Liver (tissue), 9 donors: ENCODE measurements around the gene TCF21. TPM values are rescaled to one million over a fixed set of nuclear protein-coding genes. Genes with fewer than 3 reads are reported as not detected.

ENCODE experiments used
- DNase-seq: peaks from one replicate; pipeline ENCODE4 v3.0.0-alpha.2; 2017; ENCODE audit warnings: low spot score
- H3K27ac ChIP-seq, 2 donors: one replicate each; pipeline ENCODE4 v1.7.0; 2013; ENCODE audit warnings: inconsistent platforms in 2 of 2, low read length in 2 of 2, control low read depth in 1 of 2, low read depth in 1 of 2, mild to moderate bottlenecking in 1 of 2
- H3K27me3 ChIP-seq, 4 donors: one replicate each; pipeline versions ENCODE4 v1.6.1 to v1.7.0; 2013; ENCODE audit warnings: low read length in 3 of 4, inconsistent platforms in 1 of 4, mild to moderate bottlenecking in 1 of 4, moderate library complexity in 1 of 4; ENCODE audit not compliant: control insufficient read depth in 4 of 4, insufficient read depth in 4 of 4
- H3K36me3 ChIP-seq, 4 donors: one replicate each; pipeline versions ENCODE4 v1.6.1 to v1.7.0; 2013; ENCODE audit warnings: low read length in 3 of 4, mild to moderate bottlenecking in 3 of 4, low read depth in 1 of 4, moderate library complexity in 1 of 4; ENCODE audit not compliant: control insufficient read depth in 4 of 4, insufficient read depth in 3 of 4
- H3K4me1 ChIP-seq, 4 donors: one replicate each; pipeline versions ENCODE4 v1.6.1 to v1.7.0; 2013; ENCODE audit warnings: low read length in 3 of 4, mild to moderate bottlenecking in 3 of 4, moderate library complexity in 1 of 4; ENCODE audit not compliant: control insufficient read depth in 4 of 4, insufficient read depth in 4 of 4
- H3K4me3 ChIP-seq, 3 donors: one replicate each; pipeline versions ENCODE4 v1.6.1 to v1.7.0; 2013; ENCODE audit warnings: low read length in 3 of 3, control low read depth in 1 of 3, low read depth in 1 of 3, mild to moderate bottlenecking in 1 of 3
- H3K9ac ChIP-seq, 2 donors: one replicate each; pipeline ENCODE4 v1.7.0; 2013; ENCODE audit warnings: low read length in 2 of 2, mild to moderate bottlenecking in 2 of 2, moderate library complexity in 2 of 2, control low read depth in 1 of 2, low read depth in 1 of 2
- H3K9me3 ChIP-seq, 4 donors: one replicate each; pipeline versions ENCODE4 v1.6.1 to v1.7.0; 2013; ENCODE audit warnings: low read length in 3 of 4; ENCODE audit not compliant: control insufficient read depth in 4 of 4
- EGR1 ChIP-seq, 2 donors: IDR thresholded peaks; 2 replicates each; pipeline ENCODE4 v1.6.1; 2016 to 2018; ENCODE audit warnings: antibody characterized with exemption in 2 of 2, low read depth in 2 of 2
- FOXA1 ChIP-seq: IDR thresholded peaks from 2 replicates; pipeline ENCODE4 v1.6.1; 2016; ENCODE audit warnings: antibody characterized with exemption
- FOXA2 ChIP-seq: IDR thresholded peaks from 2 replicates; pipeline ENCODE4 v1.6.1; 2016; ENCODE audit warnings: antibody characterized with exemption
- GABPA ChIP-seq, 2 donors: IDR thresholded peaks in 1 of 2; conservative IDR thresholded peaks in 1 of 2; 2 replicates each; pipeline ENCODE4 v1.6.1; 2016; ENCODE audit warnings: antibody characterized with exemption in 2 of 2, mild to moderate bottlenecking in 1 of 2, moderate library complexity in 1 of 2
- HNF4A ChIP-seq, 2 donors: conservative IDR thresholded peaks; 2 replicates each; pipeline ENCODE4 v1.6.1; 2016; ENCODE audit warnings: antibody characterized with exemption in 2 of 2, mild to moderate bottlenecking in 2 of 2
- HNF4G ChIP-seq: IDR thresholded peaks from 2 replicates; pipeline ENCODE4 v1.6.1; 2016; ENCODE audit warnings: antibody characterized with exemption
- JUND ChIP-seq, 2 donors: IDR thresholded peaks; 2 replicates each; pipeline ENCODE4 v1.6.1; 2016; ENCODE audit warnings: antibody characterized with exemption in 2 of 2
- NR2F2 ChIP-seq: IDR thresholded peaks from 2 replicates; pipeline ENCODE4 v1.6.1; 2016; ENCODE audit warnings: antibody characterized with exemption
- RAD21 ChIP-seq, 2 donors: IDR thresholded peaks; 2 replicates each; pipeline ENCODE4 v1.6.1; 2016; ENCODE audit warnings: antibody characterized with exemption in 2 of 2, mild to moderate bottlenecking in 2 of 2
- RXRA ChIP-seq, 2 donors: IDR thresholded peaks; 2 replicates each; pipeline ENCODE4 v1.6.1; 2017 to 2018; ENCODE audit warnings: antibody characterized with exemption in 2 of 2, mild to moderate bottlenecking in 1 of 2
- SP1 ChIP-seq: IDR thresholded peaks from 2 replicates; pipeline ENCODE4 v1.6.1; 2018; ENCODE audit warnings: antibody characterized with exemption, mild to moderate bottlenecking
- TAF1 ChIP-seq: conservative IDR thresholded peaks from 2 replicates; pipeline ENCODE4 v1.6.1; 2016; ENCODE audit warnings: antibody characterized with exemption, mild to moderate bottlenecking
- YY1 ChIP-seq: IDR thresholded peaks from 2 replicates; pipeline ENCODE4 v1.6.1; 2016; ENCODE audit warnings: antibody characterized with exemption, mild to moderate bottlenecking
- WGBS: extraction: QIAGEN DNeasy Blood & Tissue Kit; methylation state at CpG from one replicate; pipeline ENCODE4 v1.1.7; 2013; 5-methylcytosine and 5-hydroxymethylcytosine counted together
- polyA plus RNA-seq, 2 donors: library from polyadenylated mRNA; stranded (reverse) in 1 of 2; unstranded in 1 of 2; fragments of 200-250 nt in 1 of 2; fragments of >200 nt in 1 of 2; fragmentation: Nextera tagmentation in 1 of 2; extraction: Ambion mirVana in 1 of 2; gene quantifications; one replicate each; pipeline versions ENCODE4 v1.2.1 to v1.2.3, GENCODE V29; 2013 to 2015
- total RNA-seq, 2 donors: library from RNA; depleted of rRNA; stranded (reverse); fragments of >200 nt; gene quantifications; one replicate each; pipeline ENCODE4 v1.2.3, GENCODE V29; 2014
- TF ChIP-seq, protein P1 (sequence below): fragments of 150-350 bp; IDR thresholded peaks from 2 replicates; pipeline ENCODE4 v1.5.1; 2017; ENCODE audit warnings: improper control_type of control experiment, low read depth, low read length; ENCODE audit not compliant: missing input control
- TF ChIP-seq, protein P2 (sequence below): IDR thresholded peaks from 2 replicates; pipeline ENCODE4 v1.6.1; 2016; ENCODE audit warnings: antibody characterized with exemption
- TF ChIP-seq, protein P3 (sequence below): IDR thresholded peaks from 2 replicates; pipeline ENCODE4 v1.6.1; 2016; ENCODE audit warnings: antibody characterized with exemption
- TF ChIP-seq, protein P4 (sequence below): IDR thresholded peaks from 2 replicates; pipeline ENCODE4 v1.6.1; 2016; ENCODE audit warnings: antibody characterized with exemption, mild to moderate bottlenecking
- TF ChIP-seq, protein P5 (sequence below): IDR thresholded peaks from 2 replicates; pipeline ENCODE4 v1.6.1; 2016; ENCODE audit warnings: antibody characterized with exemption
- donor health status: healthy.
- donor health status: healthy.
- donor health status: healthy.
- donor health status: healthy.
- donor health status: healthy.

TCF21 gene
- total and polyA plus RNA-seq, 4 donors = 0.57 to 1.1 (median 0.85) TPM

DNA sequence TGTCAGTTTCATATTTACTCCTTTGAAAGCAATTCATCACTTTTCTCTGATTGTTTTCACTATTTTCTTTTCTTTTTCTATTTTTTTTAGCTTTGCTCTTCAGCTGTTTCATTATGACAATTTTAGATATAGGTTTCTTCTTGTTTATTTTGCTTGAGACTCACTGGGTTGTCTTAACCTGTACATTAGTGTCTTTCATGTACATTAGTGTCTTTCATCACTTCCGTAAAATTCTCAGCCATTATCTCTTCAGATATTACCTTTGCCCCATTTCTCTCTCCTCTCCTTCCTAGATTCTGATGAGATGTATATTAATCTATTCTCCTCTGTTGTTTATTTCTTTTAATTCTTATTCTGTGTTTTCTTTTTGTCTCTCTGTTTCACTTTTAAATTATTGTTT is 49.6 kb downstream of the TCF21 start (continued):
- TF ChIP-seq, protein P1, sequence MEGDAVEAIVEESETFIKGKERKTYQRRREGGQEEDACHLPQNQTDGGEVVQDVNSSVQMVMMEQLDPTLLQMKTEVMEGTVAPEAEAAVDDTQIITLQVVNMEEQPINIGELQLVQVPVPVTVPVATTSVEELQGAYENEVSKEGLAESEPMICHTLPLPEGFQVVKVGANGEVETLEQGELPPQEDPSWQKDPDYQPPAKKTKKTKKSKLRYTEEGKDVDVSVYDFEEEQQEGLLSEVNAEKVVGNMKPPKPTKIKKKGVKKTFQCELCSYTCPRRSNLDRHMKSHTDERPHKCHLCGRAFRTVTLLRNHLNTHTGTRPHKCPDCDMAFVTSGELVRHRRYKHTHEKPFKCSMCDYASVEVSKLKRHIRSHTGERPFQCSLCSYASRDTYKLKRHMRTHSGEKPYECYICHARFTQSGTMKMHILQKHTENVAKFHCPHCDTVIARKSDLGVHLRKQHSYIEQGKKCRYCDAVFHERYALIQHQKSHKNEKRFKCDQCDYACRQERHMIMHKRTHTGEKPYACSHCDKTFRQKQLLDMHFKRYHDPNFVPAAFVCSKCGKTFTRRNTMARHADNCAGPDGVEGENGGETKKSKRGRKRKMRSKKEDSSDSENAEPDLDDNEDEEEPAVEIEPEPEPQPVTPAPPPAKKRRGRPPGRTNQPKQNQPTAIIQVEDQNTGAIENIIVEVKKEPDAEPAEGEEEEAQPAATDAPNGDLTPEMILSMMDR = no peak
- no peak for TF ChIP-seq SP1
- TF ChIP-seq TAF1 = no peak
- no peak for TF ChIP-seq FOXA1

DNA sequence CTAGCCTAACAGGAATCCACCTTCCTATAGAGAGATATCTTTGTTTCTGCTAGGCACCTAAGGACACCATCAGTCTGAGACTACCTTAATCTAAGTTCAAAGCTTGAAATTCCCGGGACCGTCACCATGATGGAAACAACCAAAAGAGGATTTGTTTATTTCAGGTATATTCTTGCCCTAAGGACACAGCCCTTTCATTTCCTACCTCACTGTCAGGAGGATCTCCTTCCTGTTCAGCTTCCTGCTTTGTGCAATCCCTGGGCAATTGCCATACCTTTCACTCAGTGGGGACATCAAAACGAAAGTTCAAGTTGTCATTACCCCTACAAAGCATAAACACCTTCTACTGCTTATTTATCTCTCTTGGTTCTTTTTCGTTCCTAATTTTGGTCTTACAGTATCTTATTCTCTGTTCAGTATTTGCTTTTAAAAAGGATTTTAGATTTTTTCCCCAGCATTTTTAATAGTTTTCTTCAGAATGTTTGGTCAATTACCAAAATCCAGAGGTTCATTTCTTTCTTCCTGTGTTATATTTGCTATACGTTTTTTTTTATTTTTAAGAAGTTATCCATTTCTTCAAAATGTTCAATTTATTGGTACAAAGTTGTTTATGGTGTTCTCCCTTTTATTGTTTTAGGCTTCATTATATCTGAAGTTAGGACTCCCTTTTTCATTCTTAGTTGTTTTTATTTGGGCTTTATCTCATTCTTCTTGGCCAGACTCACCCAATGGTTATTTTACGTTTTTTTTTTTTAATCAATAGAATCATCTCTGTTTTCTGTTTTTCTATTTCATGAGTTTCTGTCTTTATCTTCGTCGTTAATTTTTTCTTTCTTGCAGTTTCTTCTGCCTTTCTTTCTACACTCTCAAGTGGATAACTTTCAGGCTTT is 51.1 kb downstream of the TCF21 start:
- H3K4me3 ChIP-seq = no peak overlapping the region
- no peaks in the 10 kb centered on the region for H3K27me3 ChIP-seq
- DNase-seq = no peak
- H3K27ac ChIP-seq = peak overlapping the region; percentile 42 to 43
- peaks cover 0 to 6% (median 0%) of the 10 kb centered on the region in 4 donors for H3K4me1 ChIP-seq
- H3K9ac ChIP-seq = peak overlapping the region in 1 of 2 donors; percentile 53
- no peaks in the 10 kb centered on the region for H3K9me3 ChIP-seq
- TF ChIP-seq FOXA1 (no peak), GABPA (IDR thresholded peaks at IDR 0.05 in 1 of 2, conservative IDR thresholded peaks at IDR 0.05 in 1 of 2) (peak; percentile 52 to 76), NR2F2 (no peak), RXRA (IDR thresholded peaks at IDR 0.05) (peak; percentile 70 to 72), EGR1 (IDR thresholded peaks at IDR 0.05; ENCODE audit: low read depth in 2 of 2) (peak; percentile 71 to 87), RAD21 (IDR thresholded peaks at IDR 0.05) (peak in 1 of 2 donors; percentile 32), YY1 (peak; percentile 32), HNF4G (no peak), JUND (IDR thresholded peaks at IDR 0.05) (no peak), TAF1 (no peak), SP1 (peak; percentile 77), HNF4A (conservative IDR thresholded peaks at IDR 0.05) (peak; percentile 24 to 52), FOXA2 (peak; percentile 7)
- TF ChIP-seq, protein P2, sequence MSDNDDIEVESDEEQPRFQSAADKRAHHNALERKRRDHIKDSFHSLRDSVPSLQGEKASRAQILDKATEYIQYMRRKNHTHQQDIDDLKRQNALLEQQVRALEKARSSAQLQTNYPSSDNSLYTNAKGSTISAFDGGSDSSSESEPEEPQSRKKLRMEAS = peak; percentile 92
- TF ChIP-seq, protein P3, sequence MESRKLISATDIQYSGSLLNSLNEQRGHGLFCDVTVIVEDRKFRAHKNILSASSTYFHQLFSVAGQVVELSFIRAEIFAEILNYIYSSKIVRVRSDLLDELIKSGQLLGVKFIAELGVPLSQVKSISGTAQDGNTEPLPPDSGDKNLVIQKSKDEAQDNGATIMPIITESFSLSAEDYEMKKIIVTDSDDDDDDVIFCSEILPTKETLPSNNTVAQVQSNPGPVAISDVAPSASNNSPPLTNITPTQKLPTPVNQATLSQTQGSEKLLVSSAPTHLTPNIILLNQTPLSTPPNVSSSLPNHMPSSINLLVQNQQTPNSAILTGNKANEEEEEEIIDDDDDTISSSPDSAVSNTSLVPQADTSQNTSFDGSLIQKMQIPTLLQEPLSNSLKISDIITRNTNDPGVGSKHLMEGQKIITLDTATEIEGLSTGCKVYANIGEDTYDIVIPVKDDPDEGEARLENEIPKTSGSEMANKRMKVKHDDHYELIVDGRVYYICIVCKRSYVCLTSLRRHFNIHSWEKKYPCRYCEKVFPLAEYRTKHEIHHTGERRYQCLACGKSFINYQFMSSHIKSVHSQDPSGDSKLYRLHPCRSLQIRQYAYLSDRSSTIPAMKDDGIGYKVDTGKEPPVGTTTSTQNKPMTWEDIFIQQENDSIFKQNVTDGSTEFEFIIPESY = no peak
- TF ChIP-seq, protein P4, sequence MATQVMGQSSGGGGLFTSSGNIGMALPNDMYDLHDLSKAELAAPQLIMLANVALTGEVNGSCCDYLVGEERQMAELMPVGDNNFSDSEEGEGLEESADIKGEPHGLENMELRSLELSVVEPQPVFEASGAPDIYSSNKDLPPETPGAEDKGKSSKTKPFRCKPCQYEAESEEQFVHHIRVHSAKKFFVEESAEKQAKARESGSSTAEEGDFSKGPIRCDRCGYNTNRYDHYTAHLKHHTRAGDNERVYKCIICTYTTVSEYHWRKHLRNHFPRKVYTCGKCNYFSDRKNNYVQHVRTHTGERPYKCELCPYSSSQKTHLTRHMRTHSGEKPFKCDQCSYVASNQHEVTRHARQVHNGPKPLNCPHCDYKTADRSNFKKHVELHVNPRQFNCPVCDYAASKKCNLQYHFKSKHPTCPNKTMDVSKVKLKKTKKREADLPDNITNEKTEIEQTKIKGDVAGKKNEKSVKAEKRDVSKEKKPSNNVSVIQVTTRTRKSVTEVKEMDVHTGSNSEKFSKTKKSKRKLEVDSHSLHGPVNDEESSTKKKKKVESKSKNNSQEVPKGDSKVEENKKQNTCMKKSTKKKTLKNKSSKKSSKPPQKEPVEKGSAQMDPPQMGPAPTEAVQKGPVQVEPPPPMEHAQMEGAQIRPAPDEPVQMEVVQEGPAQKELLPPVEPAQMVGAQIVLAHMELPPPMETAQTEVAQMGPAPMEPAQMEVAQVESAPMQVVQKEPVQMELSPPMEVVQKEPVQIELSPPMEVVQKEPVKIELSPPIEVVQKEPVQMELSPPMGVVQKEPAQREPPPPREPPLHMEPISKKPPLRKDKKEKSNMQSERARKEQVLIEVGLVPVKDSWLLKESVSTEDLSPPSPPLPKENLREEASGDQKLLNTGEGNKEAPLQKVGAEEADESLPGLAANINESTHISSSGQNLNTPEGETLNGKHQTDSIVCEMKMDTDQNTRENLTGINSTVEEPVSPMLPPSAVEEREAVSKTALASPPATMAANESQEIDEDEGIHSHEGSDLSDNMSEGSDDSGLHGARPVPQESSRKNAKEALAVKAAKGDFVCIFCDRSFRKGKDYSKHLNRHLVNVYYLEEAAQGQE = peak; percentile 21
- TF ChIP-seq, protein P5, sequence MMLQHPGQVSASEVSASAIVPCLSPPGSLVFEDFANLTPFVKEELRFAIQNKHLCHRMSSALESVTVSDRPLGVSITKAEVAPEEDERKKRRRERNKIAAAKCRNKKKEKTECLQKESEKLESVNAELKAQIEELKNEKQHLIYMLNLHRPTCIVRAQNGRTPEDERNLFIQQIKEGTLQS = no peak
- TF ChIP-seq, protein P1 = no peak
- 49% methylated on average over 8 of the region's 8 CpGs for WGBS
- H3K36me3 ChIP-seq = no peaks in the 10 kb centered on the region
